HUES48 (cell line): ENCODE data around the gene GPR82.

ENCODE experiments used
- H3K27ac ChIP-seq: one replicate; pipeline ENCODE4 v1.7.0; 2013; ENCODE audit warnings: low read depth, low read length, inconsistent platforms
- H3K27me3 ChIP-seq: 2 replicates; pipeline ENCODE4 v1.6.1; 2013; ENCODE audit warnings: mild to moderate bottlenecking, low read length; ENCODE audit not compliant: control insufficient read depth, insufficient read depth
- H3K36me3 ChIP-seq: 2 replicates; pipeline ENCODE4 v1.6.1; 2013; ENCODE audit warnings: low read length; ENCODE audit not compliant: control insufficient read depth, insufficient read depth
- H3K4me1 ChIP-seq: 2 replicates; pipeline ENCODE4 v1.6.1; 2013; ENCODE audit warnings: mild to moderate bottlenecking, low read length; ENCODE audit not compliant: control insufficient read depth, insufficient read depth
- H3K4me3 ChIP-seq: 2 replicates; pipeline ENCODE4 v1.5.1; 2013; ENCODE audit warnings: mild to moderate bottlenecking, low read depth, low read length
- H3K9ac ChIP-seq: 2 replicates; pipeline ENCODE4 v1.6.1; 2013; ENCODE audit warnings: mild to moderate bottlenecking, low read depth, low read length, moderate library complexity
- H3K9me3 ChIP-seq: 2 replicates; pipeline ENCODE4 v1.6.1; 2013; ENCODE audit warnings: low read length; ENCODE audit not compliant: control insufficient read depth, insufficient read depth

The GPR82 gene

DNA sequence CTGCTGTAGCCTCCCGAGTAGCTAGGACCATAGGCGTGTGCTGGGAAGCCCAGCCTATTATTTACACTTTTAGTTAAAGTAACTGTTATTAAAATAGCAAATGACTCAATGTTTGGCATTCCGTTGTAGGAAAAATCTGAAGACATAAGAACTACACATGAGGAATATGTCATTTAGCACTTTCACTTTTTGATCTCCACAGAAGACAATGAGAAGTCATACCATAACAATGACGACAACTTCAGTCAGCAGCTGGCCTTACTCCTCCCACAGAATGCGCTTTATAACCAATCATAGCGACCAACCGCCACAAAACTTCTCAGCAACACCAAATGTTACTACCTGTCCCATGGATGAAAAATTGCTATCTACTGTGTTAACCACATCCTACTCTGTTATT lies 28.6 kb upstream of the GPR82 start:
- no peaks in the 10 kb centered on the region for H3K27me3 ChIP-seq

DNA sequence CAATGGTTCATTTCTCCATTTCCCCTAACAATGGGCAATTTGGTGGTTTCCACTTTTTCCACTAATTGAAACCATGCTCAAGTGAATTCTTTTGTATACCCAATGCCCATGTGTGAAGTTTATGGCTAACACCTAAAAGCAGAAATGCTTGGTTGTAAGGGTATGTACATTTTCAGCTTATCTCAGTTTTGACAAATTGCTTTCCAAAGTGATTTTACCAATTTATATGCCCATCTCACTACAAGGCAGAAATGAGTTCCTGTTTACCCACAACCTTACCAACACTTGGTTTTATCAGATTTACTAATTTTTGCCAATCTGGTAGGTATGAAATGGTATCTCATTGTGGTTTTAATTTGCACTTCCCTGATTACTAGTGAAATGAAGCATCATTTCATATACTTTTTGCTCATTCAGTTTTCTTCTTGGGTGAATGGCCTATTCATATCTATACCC lies 20.4 kb upstream of the GPR82 start:
- no peaks in the 10 kb centered on the region for H3K27me3 ChIP-seq
- H3K4me1 ChIP-seq, result peaks cover 19% of the 10 kb centered on the region
- no peaks in the 10 kb centered on the region for H3K36me3 ChIP-seq
- no peaks in the 10 kb centered on the region for H3K9me3 ChIP-seq
- no peak overlapping the region for H3K27ac ChIP-seq
- H3K4me3 ChIP-seq, result no peak overlapping the region
- no peak overlapping the region for H3K9ac ChIP-seq

More for the DNA sequence above, 28.6 kb upstream of the GPR82 start:
- H3K4me1 ChIP-seq, result no peaks in the 10 kb centered on the region
- H3K9ac ChIP-seq, result no peak overlapping the region
- H3K9me3 ChIP-seq, result no peaks in the 10 kb centered on the region
- no peaks in the 10 kb centered on the region for H3K36me3 ChIP-seq
- H3K27ac ChIP-seq, result no peak overlapping the region
- H3K4me3 ChIP-seq, result no peak overlapping the region

GRCh38 chrX:41705042-41705441 lies 18.9 kb upstream of the GPR82 start:
- no peak overlapping the region for H3K9ac ChIP-seq
- no peaks in the 10 kb centered on the region for H3K9me3 ChIP-seq
- no peak overlapping the region for H3K27ac ChIP-seq
- no peaks in the 10 kb centered on the region for H3K27me3 ChIP-seq
- peaks cover 19% of the 10 kb centered on the region for H3K4me1 ChIP-seq
- H3K36me3 ChIP-seq, result no peaks in the 10 kb centered on the region
- no peak overlapping the region for H3K4me3 ChIP-seq

DNA sequence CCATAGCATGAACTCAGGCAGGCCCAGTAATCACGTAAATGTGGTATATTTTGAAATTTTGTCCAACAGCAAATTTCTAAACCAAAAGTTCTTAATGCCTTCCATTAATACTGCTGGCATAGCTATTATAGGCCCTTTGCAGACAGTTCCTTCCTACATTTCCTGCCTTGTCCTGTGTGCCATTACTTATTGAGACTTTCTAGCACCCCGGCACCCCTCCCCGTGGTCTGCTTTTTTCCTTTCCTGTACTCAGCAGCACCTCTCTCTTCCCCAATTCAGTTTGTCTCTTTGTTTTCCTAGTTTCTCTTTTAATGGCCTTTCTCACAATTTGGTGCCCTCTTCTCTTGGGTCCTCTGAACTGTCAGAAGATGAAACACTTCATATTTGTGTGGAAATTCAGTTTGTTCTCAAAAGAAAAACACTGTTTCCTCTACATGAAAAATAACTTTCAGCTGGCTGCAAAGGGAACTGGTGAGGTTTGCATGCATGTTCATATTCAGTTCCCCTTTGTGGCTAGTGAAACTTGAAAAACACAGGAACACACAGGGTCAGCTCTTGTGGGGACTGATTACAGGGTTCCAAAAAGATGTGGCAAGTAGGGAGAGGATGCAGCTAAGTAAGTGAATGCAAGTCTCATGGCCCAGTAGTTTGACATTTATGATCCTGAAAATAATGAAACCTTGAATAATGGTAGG lies 18.2 kb upstream of the GPR82 start:
- Histone ChIP-seq H3K27me3 (no peaks in the 10 kb centered on the region), H3K36me3 (no peaks in the 10 kb centered on the region), H3K9me3 (no peaks in the 10 kb centered on the region), H3K9ac (no peak overlapping the region), H3K4me3 (no peak overlapping the region), H3K4me1 (peaks cover 26% of the 10 kb centered on the region), H3K27ac (no peak overlapping the region)

- peaks cover 29% of the 10 kb centered on the region for H3K4me1 ChIP-seq
Measured at GRCh38 chrX:41707218-41707617, 16.8 kb upstream of the GPR82 start.

DNA sequence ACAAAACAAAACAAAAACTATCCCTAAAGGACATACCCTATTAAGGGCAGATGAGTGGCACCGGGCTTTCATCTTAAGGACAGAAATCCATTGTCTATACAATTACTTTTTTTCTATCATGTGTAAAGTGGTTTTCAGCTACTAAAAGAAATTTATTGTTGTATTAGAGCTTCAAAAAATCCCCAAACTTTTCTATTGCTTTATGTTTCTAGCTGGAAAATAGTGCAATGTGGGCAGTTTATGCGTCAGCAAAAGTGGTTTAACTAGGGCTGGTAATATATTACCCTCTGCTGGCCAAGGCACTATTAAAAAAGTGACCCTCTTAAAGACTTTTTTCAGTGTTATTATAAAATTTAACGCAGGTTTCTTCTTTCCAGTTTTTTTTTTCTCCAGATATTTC lies 15.5 kb upstream of the GPR82 start:
- Histone ChIP-seq H3K9me3 (no peaks in the 10 kb centered on the region), H3K4me3 (no peak overlapping the region), H3K9ac (no peak overlapping the region), H3K36me3 (no peaks in the 10 kb centered on the region), H3K27me3 (no peaks in the 10 kb centered on the region), H3K27ac (no peak overlapping the region), H3K4me1 (peaks cover 37% of the 10 kb centered on the region)

More at GRCh38 chrX:41707218-41707617, 16.8 kb upstream of the GPR82 start:
- Histone ChIP-seq H3K9ac (no peak overlapping the region), H3K27me3 (no peaks in the 10 kb centered on the region), H3K36me3 (no peaks in the 10 kb centered on the region), H3K27ac (no peak overlapping the region), H3K9me3 (no peaks in the 10 kb centered on the region), H3K4me3 (no peak overlapping the region)

GRCh38 chrX:41711021-41711667 lies 12.8 kb upstream of the GPR82 start:
- Histone ChIP-seq H3K9ac (no peak overlapping the region), H3K4me3 (no peak overlapping the region), H3K4me1 (peaks cover 24% of the 10 kb centered on the region), H3K27me3 (no peaks in the 10 kb centered on the region), H3K9me3 (no peaks in the 10 kb centered on the region), H3K36me3 (no peaks in the 10 kb centered on the region), H3K27ac (no peak overlapping the region)

DNA sequence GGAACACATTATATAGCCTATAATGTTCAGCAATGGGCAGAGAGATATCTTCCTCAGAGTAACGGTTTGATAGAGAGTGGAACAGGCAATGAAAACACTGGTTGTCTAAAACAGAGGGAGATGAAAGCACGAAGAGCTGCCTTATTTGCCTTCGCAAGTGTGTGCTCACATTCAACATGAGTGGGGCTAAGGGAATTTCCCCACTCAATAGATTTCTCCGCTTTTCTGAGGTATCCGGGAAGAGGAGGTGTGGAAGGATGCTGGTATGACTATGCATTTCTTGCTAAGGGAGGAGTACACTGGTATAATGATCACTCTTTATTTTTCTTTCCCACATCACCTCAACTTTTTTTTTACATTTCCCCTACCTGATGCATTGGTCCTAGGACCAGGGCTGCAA lies 7.8 kb upstream of the GPR82 start:
- H3K36me3 ChIP-seq, result no peaks in the 10 kb centered on the region
- no peak overlapping the region for H3K27ac ChIP-seq

DNA sequence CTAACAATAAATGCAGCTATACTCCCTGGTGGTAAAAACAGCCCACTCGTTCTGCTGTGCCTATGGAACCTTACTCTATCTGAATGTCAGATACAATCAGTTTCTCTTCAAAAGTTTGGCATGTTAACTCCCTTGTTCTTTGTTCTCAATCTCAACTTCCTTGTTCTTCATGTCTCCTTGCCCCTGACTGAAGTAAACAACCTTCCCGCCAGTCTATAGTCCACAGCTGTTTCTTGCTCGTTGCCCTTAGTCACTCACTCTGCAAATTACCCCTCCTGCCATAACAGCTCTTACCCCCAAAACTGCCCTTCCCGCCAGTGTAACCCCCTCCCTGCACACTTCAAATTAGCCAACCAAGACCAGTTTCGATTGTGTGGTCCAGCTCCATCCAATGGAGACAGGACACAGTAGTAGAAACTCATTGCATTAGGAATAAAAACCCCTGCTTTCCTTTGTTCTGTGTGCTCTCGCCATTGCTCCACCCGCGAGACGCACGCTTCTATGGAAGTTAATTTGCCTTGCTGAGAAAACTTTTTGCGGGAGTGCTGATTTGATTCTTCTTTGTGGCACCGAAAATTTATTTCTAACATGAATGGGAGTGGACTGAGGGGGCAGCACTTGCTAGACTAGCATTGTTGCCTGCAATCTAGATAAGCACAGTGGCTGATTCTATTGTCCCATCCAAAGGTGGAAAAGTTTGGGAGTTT lies 7.1 kb upstream of the GPR82 start:
- H3K9me3 ChIP-seq, result peaks cover 26% of the 10 kb centered on the region
- H3K27me3 ChIP-seq, result no peaks in the 10 kb centered on the region
- no peaks in the 10 kb centered on the region for H3K36me3 ChIP-seq
- no peak overlapping the region for H3K4me3 ChIP-seq
- H3K27ac ChIP-seq, result no peak overlapping the region
- H3K4me1 ChIP-seq, result peaks cover 10% of the 10 kb centered on the region
- no peak overlapping the region for H3K9ac ChIP-seq

More for the DNA sequence above, 7.8 kb upstream of the GPR82 start:
- Histone ChIP-seq H3K9me3 (peaks cover 26% of the 10 kb centered on the region), H3K9ac (no peak overlapping the region), H3K27me3 (no peaks in the 10 kb centered on the region), H3K4me3 (no peak overlapping the region), H3K4me1 (peaks cover 13% of the 10 kb centered on the region)

DNA sequence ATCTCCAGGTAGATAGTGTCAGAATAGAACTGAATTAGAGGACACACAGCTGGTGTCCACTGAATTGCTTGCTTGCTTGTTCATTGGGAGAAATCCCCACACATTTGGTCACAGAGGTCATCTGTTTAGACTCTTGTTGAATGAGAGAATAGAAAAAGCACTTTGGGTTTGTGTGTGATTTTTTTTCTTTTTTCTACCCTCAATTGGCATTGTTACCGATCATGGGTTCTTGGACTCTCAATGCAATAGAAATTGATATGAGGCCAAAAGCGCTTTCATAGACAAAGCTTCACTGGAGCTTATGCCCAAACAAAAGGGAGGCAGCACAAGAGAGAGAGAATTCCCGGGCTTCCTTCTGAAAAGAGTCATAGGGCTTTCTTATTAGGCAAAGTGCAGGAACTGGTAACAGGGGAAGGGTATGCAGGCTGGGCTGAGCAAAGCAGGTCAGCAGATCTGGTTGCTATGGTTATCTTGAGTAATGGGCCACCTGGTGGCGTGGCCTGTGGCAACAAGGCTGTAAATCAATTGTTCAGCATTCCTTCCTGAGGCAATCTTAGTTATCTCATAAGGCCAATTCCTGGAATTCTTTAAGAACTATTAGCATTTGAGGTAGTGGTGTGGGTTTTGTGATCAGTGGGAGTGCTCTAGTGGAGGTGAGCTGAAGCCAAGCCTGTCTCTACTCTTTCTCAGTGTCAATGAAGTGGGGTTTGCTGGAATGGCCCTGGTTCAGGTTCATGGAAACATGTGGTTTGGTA lies 5.3 kb upstream of the GPR82 start:
- Histone ChIP-seq H3K4me1 (no peaks in the 10 kb centered on the region), H3K9me3 (peaks cover 26% of the 10 kb centered on the region), H3K4me3 (no peak overlapping the region), H3K27ac (peak overlapping the region; percentile 75), H3K27me3 (no peaks in the 10 kb centered on the region), H3K36me3 (no peaks in the 10 kb centered on the region), H3K9ac (peak overlapping the region; percentile 4; the same call in 1 of the 2 replicates)
